ENCODE measurements around the gene ANKRD42. TPM values are rescaled to one million over a fixed set of nuclear protein-coding genes. Genes with fewer than 3 reads are reported as not detected.
A peak's percentile ranks its signal among the peaks of the same experiment; 100 is the strongest.

The ANKRD42 gene
- total RNA-seq, 1 experiment from 2014 or later: 8.7 TPM

GRCh38 chr11:83287631-83288030, 94.1 kb downstream of the ANKRD42 start:
- no peak for DNase-seq (ENCODE audit: low read depth)

- DNase-seq (ENCODE audit: low read depth): peak; percentile 75
Observed at GRCh38 chr11:83292709-83293456, 99.4 kb downstream of the ANKRD42 start.

- no peak for DNase-seq (ENCODE audit: low read depth)
Observed at GRCh38 chr11:83293457-83293774, 99.9 kb downstream of the ANKRD42 start.

GRCh38 chr11:83294208-83294607, 100.7 kb downstream of the ANKRD42 start:
- DNase-seq (ENCODE audit: low read depth): no peak

Other genes with a start within 250 kb of the ANKRD42 start
- gene RAB30, start 121.8 kb upstream of the ANKRD42 start, total RNA-seq (2014; rRNA removed; shearing (Covaris generic)): 9.4 and 12.2 TPM in 2 replicates
- 16.5 and 25.3 TPM in 2 replicates for gene PCF11, start 36.6 kb upstream of the ANKRD42 start, total RNA-seq (2014; rRNA removed; shearing (Covaris generic))
- gene CCDC90B, start 92.7 kb downstream of the ANKRD42 start, total RNA-seq (2014; rRNA removed; shearing (Covaris generic)): 57.5 and 71.1 TPM in 2 replicates